Choroid plexus epithelial cell (primary cell): ENCODE measurements around the gene PAPSS1.
"Not testable (repeated sequence)": the region's sequence is repeated elsewhere in the genome, so short reads cannot be mapped to it uniquely, and the experiment has no call there.

Experiments
- DNase-seq: peaks from one replicate; pipeline ENCODE4 v3.0.0-alpha.2; 2010; ENCODE audit warnings: low read depth
- H3K4me3 ChIP-seq: 2 replicates; pipeline ENCODE4 v1.5.1; 2011; ENCODE audit warnings: low read depth, mild to moderate bottlenecking, control low read depth, low read length, moderate library complexity
- CTCF ChIP-seq: conservative IDR thresholded peaks from 2 replicates; pipeline ENCODE4 v1.5.1; 2011; ENCODE audit warnings: low read depth, mild to moderate bottlenecking, control low read depth, inconsistent platforms, low read length, moderate library complexity

PAPSS1 gene

GRCh38 chr4:107699466-107700206 lies 20.4 kb downstream of the PAPSS1 start:
- TF ChIP-seq CTCF: no peak
- no peak overlapping the region for H3K4me3 ChIP-seq
- no peak for DNase-seq

- DNase-seq, H3K4me3 ChIP-seq: not testable (repeated sequence)
Measured at GRCh38 chr4:107696187-107696586, 23.8 kb downstream of the PAPSS1 start.

- peak; percentile 22 for DNase-seq
- H3K4me3 ChIP-seq: no peak overlapping the region
- TF ChIP-seq CTCF: no peak
Measured at GRCh38 chr4:107693132-107693531, 26.9 kb downstream of the PAPSS1 start.

GRCh38 chr4:107692202-107692601 lies 27.8 kb downstream of the PAPSS1 start:
- no peak for TF ChIP-seq CTCF
- no peak for DNase-seq
- no peak overlapping the region for H3K4me3 ChIP-seq

GRCh38 chr4:107691378-107691777 lies 28.7 kb downstream of the PAPSS1 start:
- no peak for DNase-seq
- no peak overlapping the region for H3K4me3 ChIP-seq
- TF ChIP-seq CTCF: no peak

GRCh38 chr4:107689912-107690587 lies 30.0 kb downstream of the PAPSS1 start:
- no peak for TF ChIP-seq CTCF
- peak; percentile 88 for DNase-seq
- no peak overlapping the region for H3K4me3 ChIP-seq

GRCh38 chr4:107688421-107688820 lies 31.6 kb downstream of the PAPSS1 start:
- DNase-seq: no peak
- no peak overlapping the region for H3K4me3 ChIP-seq
- no peak for TF ChIP-seq CTCF
